HEK293 (cell line): Measurements from ENCODE around the gene CACTIN.

Experiments used
- ZBTB20 ChIP-seq: fragments of 450-650 bp; formaldehyde crosslinking; IDR thresholded peaks from 2 replicates; pipeline ENCODE4 v1.5.1; 2016; ENCODE audit warnings: missing biosample characterization, missing genetic modification characterization
- ZFP3 ChIP-seq: fragments of 450-650 bp; formaldehyde crosslinking; IDR thresholded peaks from 2 replicates; pipeline ENCODE4 v1.5.1; 2016; ENCODE audit warnings: low read depth, missing biosample characterization, missing genetic modification characterization
- ZFP37 ChIP-seq: fragments of 450-650 bp; formaldehyde crosslinking; IDR thresholded peaks from 2 replicates; pipeline ENCODE4 v1.5.1; 2016; ENCODE audit warnings: missing biosample characterization, missing genetic modification characterization
- ZNF146 ChIP-seq: fragments of 450-650 bp; formaldehyde crosslinking; IDR thresholded peaks from 2 replicates; pipeline ENCODE4 v1.5.1; 2016; ENCODE audit warnings: missing biosample characterization, missing genetic modification characterization
- ZNF174 ChIP-seq: fragments of 450-650 bp; formaldehyde crosslinking; IDR thresholded peaks from 2 replicates; pipeline ENCODE4 v1.5.0; 2017; ENCODE audit warnings: missing biosample characterization, mild to moderate bottlenecking, missing genetic modification characterization
- ZNF37A ChIP-seq: fragments of 450-650 bp; IDR thresholded peaks from 2 replicates; pipeline ENCODE4 v1.5.1; 2018; ENCODE audit warnings: missing biosample characterization, missing genetic modification characterization
- ZNF404 ChIP-seq: fragments of 450-650 bp; formaldehyde crosslinking; IDR thresholded peaks from 2 replicates; pipeline ENCODE4 v1.5.1; 2017; ENCODE audit warnings: missing biosample characterization, missing genetic modification characterization
- ZNF501 ChIP-seq: fragments of 450-650 bp; formaldehyde crosslinking; IDR thresholded peaks from 2 replicates; pipeline ENCODE4 v1.5.1; 2016; ENCODE audit warnings: missing biosample characterization, missing genetic modification characterization
- ZNF624 ChIP-seq: fragments of 450-650 bp; formaldehyde crosslinking; IDR thresholded peaks from 2 replicates; pipeline ENCODE4 v1.5.1; 2017; ENCODE audit warnings: missing biosample characterization, missing genetic modification characterization
- ZNF629 ChIP-seq: fragments of 450-650 bp; formaldehyde crosslinking; IDR thresholded peaks from 2 replicates; pipeline ENCODE4 v1.5.1; 2017; ENCODE audit warnings: missing biosample characterization, missing genetic modification characterization
- ZNF747 ChIP-seq: fragments of 450-650 bp; formaldehyde crosslinking; IDR thresholded peaks from 2 replicates; pipeline ENCODE4 v1.5.1; 2016; ENCODE audit warnings: missing biosample characterization, missing genetic modification characterization
- TF ChIP-seq, protein P1 (sequence below): fragments of 450-650 bp; formaldehyde crosslinking; IDR thresholded peaks from 2 replicates; pipeline ENCODE4 v1.5.1; 2016; ENCODE audit warnings: missing biosample characterization, missing genetic modification characterization
- TF ChIP-seq, protein P2 (sequence below): fragments of 450-650 bp; formaldehyde crosslinking; IDR thresholded peaks from 2 replicates; pipeline ENCODE4 v1.5.1; 2016; ENCODE audit warnings: missing biosample characterization, missing genetic modification characterization, low read depth

DNA sequence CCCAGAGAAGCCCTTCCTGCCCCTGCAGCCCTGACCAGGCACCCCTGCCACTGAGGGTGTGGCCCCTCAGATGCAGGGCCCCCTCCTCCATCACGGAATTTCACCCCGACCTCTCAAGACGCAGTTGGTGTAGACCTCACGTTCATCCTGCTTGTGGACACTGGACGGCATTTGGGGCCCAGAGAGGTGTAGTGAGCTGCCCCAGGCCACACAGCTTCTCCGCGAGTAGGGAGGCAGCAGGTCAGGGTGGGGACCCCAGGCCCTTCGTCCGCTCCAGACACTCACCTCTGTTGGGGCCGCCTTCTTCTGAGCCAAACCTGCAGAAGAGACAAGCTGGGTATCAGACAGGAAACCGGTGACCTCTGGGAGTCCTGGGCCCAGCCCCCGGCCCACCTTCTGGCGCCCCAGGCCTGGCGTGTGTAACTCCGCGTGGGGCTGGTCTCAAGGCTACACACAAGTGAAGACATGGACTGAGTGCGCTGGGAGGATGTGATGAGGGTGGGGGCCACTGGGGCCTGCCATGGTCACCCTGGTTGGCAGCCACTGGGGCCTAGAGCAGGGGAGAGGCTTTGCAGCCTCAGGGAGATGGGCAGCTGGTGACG is 40.5 kb upstream of the CACTIN start:
- no peak for TF ChIP-seq ZNF146
- TF ChIP-seq, protein P1, sequence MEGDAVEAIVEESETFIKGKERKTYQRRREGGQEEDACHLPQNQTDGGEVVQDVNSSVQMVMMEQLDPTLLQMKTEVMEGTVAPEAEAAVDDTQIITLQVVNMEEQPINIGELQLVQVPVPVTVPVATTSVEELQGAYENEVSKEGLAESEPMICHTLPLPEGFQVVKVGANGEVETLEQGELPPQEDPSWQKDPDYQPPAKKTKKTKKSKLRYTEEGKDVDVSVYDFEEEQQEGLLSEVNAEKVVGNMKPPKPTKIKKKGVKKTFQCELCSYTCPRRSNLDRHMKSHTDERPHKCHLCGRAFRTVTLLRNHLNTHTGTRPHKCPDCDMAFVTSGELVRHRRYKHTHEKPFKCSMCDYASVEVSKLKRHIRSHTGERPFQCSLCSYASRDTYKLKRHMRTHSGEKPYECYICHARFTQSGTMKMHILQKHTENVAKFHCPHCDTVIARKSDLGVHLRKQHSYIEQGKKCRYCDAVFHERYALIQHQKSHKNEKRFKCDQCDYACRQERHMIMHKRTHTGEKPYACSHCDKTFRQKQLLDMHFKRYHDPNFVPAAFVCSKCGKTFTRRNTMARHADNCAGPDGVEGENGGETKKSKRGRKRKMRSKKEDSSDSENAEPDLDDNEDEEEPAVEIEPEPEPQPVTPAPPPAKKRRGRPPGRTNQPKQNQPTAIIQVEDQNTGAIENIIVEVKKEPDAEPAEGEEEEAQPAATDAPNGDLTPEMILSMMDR (tag by site-specific recombination): no peak
- TF ChIP-seq ZNF174 (tag by site-specific recombination): no peak
- no peak for TF ChIP-seq ZNF37A (tag by site-specific recombination)
- no peak for TF ChIP-seq ZNF501 (tag by site-specific recombination)
- TF ChIP-seq ZNF747 (tag by site-specific recombination): no peak
- TF ChIP-seq ZNF404 (tag by site-specific recombination): no peak
- TF ChIP-seq ZFP37: no peak
- TF ChIP-seq, protein P2, sequence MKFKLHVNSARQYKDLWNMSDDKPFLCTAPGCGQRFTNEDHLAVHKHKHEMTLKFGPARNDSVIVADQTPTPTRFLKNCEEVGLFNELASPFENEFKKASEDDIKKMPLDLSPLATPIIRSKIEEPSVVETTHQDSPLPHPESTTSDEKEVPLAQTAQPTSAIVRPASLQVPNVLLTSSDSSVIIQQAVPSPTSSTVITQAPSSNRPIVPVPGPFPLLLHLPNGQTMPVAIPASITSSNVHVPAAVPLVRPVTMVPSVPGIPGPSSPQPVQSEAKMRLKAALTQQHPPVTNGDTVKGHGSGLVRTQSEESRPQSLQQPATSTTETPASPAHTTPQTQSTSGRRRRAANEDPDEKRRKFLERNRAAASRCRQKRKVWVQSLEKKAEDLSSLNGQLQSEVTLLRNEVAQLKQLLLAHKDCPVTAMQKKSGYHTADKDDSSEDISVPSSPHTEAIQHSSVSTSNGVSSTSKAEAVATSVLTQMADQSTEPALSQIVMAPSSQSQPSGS (tag by site-specific recombination): no peak
- TF ChIP-seq ZBTB20: no peak
- no peak for TF ChIP-seq ZNF624
- no peak for TF ChIP-seq ZFP3 (tag by site-specific recombination)
- no peak for TF ChIP-seq ZNF629 (tag by site-specific recombination)
